Activated T-helper 2 cell treated with anti-CD3 and anti-CD28 coated beads, Interferon-gamma antibody, Interleukin-2, Interleukin-4, amounts not matched to agents 10 μg/mL and 5 μg/mL and 100 μg/mL, durations not matched to agents 14 hours and 24 hours and 36 hours (primary cell): ENCODE results near the gene KRI1. TPM values are rescaled to one million over a fixed set of nuclear protein-coding genes. Genes with fewer than 3 reads are reported as not detected.
A peak's percentile ranks its signal among the peaks of the same experiment; 100 is the strongest.

ENCODE experiments used
- DNase-seq: peaks from one replicate; pipeline ENCODE4 v3.0.0; 2021; ENCODE audit warnings: low spot score
- H3K27ac Mint-ChIP-seq: one replicate; pipeline ENCODE4 v1.8.0; 2021; ENCODE audit warnings: mixed read lengths
- H3K27me3 Mint-ChIP-seq: one replicate; pipeline ENCODE4 v1.8.0; 2021; ENCODE audit warnings: low read depth, mixed read lengths
- H3K36me3 Mint-ChIP-seq: one replicate; pipeline ENCODE4 v1.8.0; 2021; ENCODE audit warnings: low read depth, mixed read lengths
- H3K4me1 Mint-ChIP-seq: one replicate; pipeline ENCODE4 v1.8.0; 2021; ENCODE audit warnings: low read depth, mixed read lengths
- H3K4me3 Mint-ChIP-seq: one replicate; pipeline ENCODE4 v1.8.0; 2021; ENCODE audit warnings: low read depth, mild to moderate bottlenecking, moderate library complexity, mixed read lengths
- H3K9me3 Mint-ChIP-seq: one replicate; pipeline ENCODE4 v1.8.0; 2021; ENCODE audit warnings: mixed read lengths
- intact Hi-C: fragments of 100-400 bp; cut with micrococcal nuclease; formaldehyde crosslinking; loops from one replicate; pipeline ENCODE4 v1.15.1; 2023
- total RNA-seq: library from RNA; stranded (reverse); gene quantifications from 2 replicates; pipeline ENCODE4 v1.2.3, GENCODE V29; 2022

Gene KRI1
- total RNA-seq, 1 donor from 2014 or later = 69.5 TPM

GRCh38 chr19:10568062-10568825, 2.4 kb upstream of the KRI1 start:
- Mint-ChIP-seq H3K27ac (peak overlapping the region; percentile 91), H3K27me3 (no peaks in the 10 kb centered on the region), H3K4me1 (peaks cover 41% of the 10 kb centered on the region), H3K36me3 (peaks cover 35% of the 10 kb centered on the region), H3K4me3 (peak overlapping the region; percentile 91), H3K9me3 (no peaks in the 10 kb centered on the region)
- intact Hi-C loops = loop anchor here (2.0 to 5.0 kb wide), 3 partner anchors 35 to 189 kb away; partner anchors contain the start of gene KEAP1
- no peak for DNase-seq

GRCh38 chr19:10567656-10568055, 1.8 kb upstream of the KRI1 start:
- peaks cover 41% of the 10 kb centered on the region for H3K4me1 Mint-ChIP-seq
- H3K9me3 Mint-ChIP-seq = no peaks in the 10 kb centered on the region
- H3K4me3 Mint-ChIP-seq = peak overlapping the region; percentile 91
- peaks cover 37% of the 10 kb centered on the region for H3K36me3 Mint-ChIP-seq
- peak overlapping the region; percentile 91 for H3K27ac Mint-ChIP-seq
- no peaks in the 10 kb centered on the region for H3K27me3 Mint-ChIP-seq
- no peak for DNase-seq
- intact Hi-C loops = loop anchor here (2.0 to 5.0 kb wide), 4 partner anchors 35 to 463 kb away; partner anchors contain the start of gene KEAP1

- Mint-ChIP-seq H3K27ac (peak overlapping the region; percentile 91), H3K4me3 (peak overlapping the region; percentile 91), H3K27me3 (no peaks in the 10 kb centered on the region), H3K36me3 (peaks cover 41% of the 10 kb centered on the region), H3K9me3 (no peaks in the 10 kb centered on the region), H3K4me1 (peaks cover 38% of the 10 kb centered on the region)
- intact Hi-C loops = loop anchor here (1.0 to 5.0 kb wide), 4 partner anchors 65 to 462 kb away; partner anchors contain the start of genes CDC37 and KEAP1
- DNase-seq = peak; percentile 60
Observed at GRCh38 chr19:10566658-10567410, 1.0 kb upstream of the KRI1 start.

GRCh38 chr19:10566408-10566657, 523 bp upstream of the KRI1 start:
- Mint-ChIP-seq H3K36me3 (peaks cover 46% of the 10 kb centered on the region), H3K27ac (peak overlapping the region; percentile 91), H3K9me3 (no peaks in the 10 kb centered on the region), H3K4me3 (peak overlapping the region; percentile 91), H3K4me1 (peaks cover 38% of the 10 kb centered on the region), H3K27me3 (no peaks in the 10 kb centered on the region)
- DNase-seq = no peak
- intact Hi-C loops = loop anchor here (1.0 to 5.0 kb wide), 4 partner anchors 64 to 462 kb away; partner anchors contain the start of genes CDC37 and KEAP1

GRCh38 chr19:10565028-10565566, 713 bp downstream of the KRI1 start:
- Mint-ChIP-seq H3K27me3 (no peaks in the 10 kb centered on the region), H3K9me3 (no peaks in the 10 kb centered on the region), H3K27ac (peak overlapping the region; percentile 91), H3K36me3 (peaks cover 58% of the 10 kb centered on the region), H3K4me3 (peak overlapping the region; percentile 91), H3K4me1 (peaks cover 35% of the 10 kb centered on the region)
- intact Hi-C loops = loop anchor here (5.0 kb wide), 2 partner anchors 63 to 192 kb away; partner anchors contain the start of gene KEAP1
- peak; percentile 51 for DNase-seq

- H3K27me3 Mint-ChIP-seq = no peaks in the 10 kb centered on the region
- H3K4me3 Mint-ChIP-seq = no peak overlapping the region
- H3K27ac Mint-ChIP-seq = no peak overlapping the region
- intact Hi-C loops = no loop called here
- no peaks in the 10 kb centered on the region for H3K9me3 Mint-ChIP-seq
- H3K4me1 Mint-ChIP-seq = peaks cover 24% of the 10 kb centered on the region
- no peak for DNase-seq
- H3K36me3 Mint-ChIP-seq = peaks cover 73% of the 10 kb centered on the region
Observed at GRCh38 chr19:10562609-10563008, 3.2 kb downstream of the KRI1 start.

- no peak overlapping the region for H3K27ac Mint-ChIP-seq
- H3K36me3 Mint-ChIP-seq = peaks cover 66% of the 10 kb centered on the region
- intact Hi-C loops = no loop called here
Observed at GRCh38 chr19:10560154-10560553, 5.7 kb downstream of the KRI1 start.

GRCh38 chr19:10557603-10558197, 8.1 kb downstream of the KRI1 start:
- Mint-ChIP-seq H3K4me1 (peaks cover 28% of the 10 kb centered on the region), H3K9me3 (no peaks in the 10 kb centered on the region), H3K36me3 (peaks cover 77% of the 10 kb centered on the region), H3K27ac (no peak overlapping the region), H3K27me3 (no peaks in the 10 kb centered on the region), H3K4me3 (no peak overlapping the region)
- intact Hi-C loops = no loop called here
- DNase-seq = no peak

More at GRCh38 chr19:10560154-10560553, 5.7 kb downstream of the KRI1 start:
- H3K4me1 Mint-ChIP-seq = peaks cover 15% of the 10 kb centered on the region
- no peaks in the 10 kb centered on the region for H3K27me3 Mint-ChIP-seq
- no peak for DNase-seq
- H3K4me3 Mint-ChIP-seq = no peak overlapping the region
- no peaks in the 10 kb centered on the region for H3K9me3 Mint-ChIP-seq

GRCh38 chr19:10555610-10555973, 10.2 kb downstream of the KRI1 start:
- Mint-ChIP-seq H3K4me3 (no peak overlapping the region), H3K27ac (no peak overlapping the region), H3K36me3 (peaks cover 78% of the 10 kb centered on the region), H3K9me3 (no peaks in the 10 kb centered on the region), H3K27me3 (no peaks in the 10 kb centered on the region), H3K4me1 (peaks cover 35% of the 10 kb centered on the region)
- no peak for DNase-seq
- intact Hi-C loops = no loop called here

GRCh38 chr19:10554760-10555609, 10.8 kb downstream of the KRI1 start:
- peak overlapping the region; percentile 85 for H3K27ac Mint-ChIP-seq
- intact Hi-C loops = loop anchor here (5.0 kb wide), 1 partner anchor 48 kb away; no protein-coding TSS in a partner anchor
- H3K4me3 Mint-ChIP-seq = peak overlapping the region; percentile 2
- no peak for DNase-seq
- H3K4me1 Mint-ChIP-seq = peaks cover 37% of the 10 kb centered on the region
- peaks cover 78% of the 10 kb centered on the region for H3K36me3 Mint-ChIP-seq
- no peaks in the 10 kb centered on the region for H3K9me3 Mint-ChIP-seq
- no peaks in the 10 kb centered on the region for H3K27me3 Mint-ChIP-seq

GRCh38 chr19:10553943-10554381, 11.8 kb downstream of the KRI1 start:
- DNase-seq = peak; percentile 68
- intact Hi-C loops = loop anchor here (5.0 kb wide), 1 partner anchor 47 kb away; no protein-coding TSS in a partner anchor

More at GRCh38 chr19:10553943-10554381, 11.8 kb downstream of the KRI1 start:
- Mint-ChIP-seq H3K4me1 (peaks cover 37% of the 10 kb centered on the region), H3K27me3 (no peaks in the 10 kb centered on the region), H3K27ac (peak overlapping the region; percentile 85), H3K36me3 (peaks cover 78% of the 10 kb centered on the region), H3K9me3 (no peaks in the 10 kb centered on the region), H3K4me3 (peak overlapping the region; percentile 37)
